ENCODE measurements around the gene ZNF74. TPM values are rescaled to one million over a fixed set of nuclear protein-coding genes. Genes with fewer than 3 reads are reported as not detected.

Gene ZNF74
- total RNA-seq, 4 donors from 2014 or later, result 3.0 to 6.9 (median 4.9) TPM

GRCh38 chr22:20418211-20418788, 24.3 kb downstream of the ZNF74 start:
- Histone ChIP-seq H3K27ac (peak overlapping the region in 2 of 4 donors; percentile 34 to 50), H3K4me1 (peaks cover 0 to 7% of the 10 kb centered on the region in 2 donors), H3K9me3 (no peaks in the 10 kb centered on the region), H3K36me3 (no peaks in the 10 kb centered on the region), H3K4me3 (peak overlapping the region; percentile 40 to 63 (median 46)), H3K27me3 (no peaks in the 10 kb centered on the region)
- intact Hi-C loops (cut with DNase I; ENCODE audit: low total_unique reads), result loop anchor here (5.0 kb wide), 2 partner anchors 39 to 279 kb away; no protein-coding TSS in a partner anchor
- peak; percentile 66 to 71 for DNase-seq
- ATAC-seq, result peak; percentile 78 to 83
- in situ Hi-C loops (cut with MboI; ENCODE audit: low sequenced_read_pairs in 4 of 4), result loop anchor here in 3 of 4 donors (5.0 to 25.0 kb wide), 4 partner anchors 47 to 269 kb away; partner anchors contain the start of gene KLHL22 (in 1 of the 3)
- TF ChIP-seq POLR2A (IDR thresholded peaks at IDR 0.05) (no peak), CTCF (IDR thresholded peaks at IDR 0.05 in 4 of 5, conservative IDR thresholded peaks at IDR 0.05 in 1 of 5) (peak; percentile 64 to 92 (median 88))

- no peak overlapping the region for H3K4me3 ChIP-seq
- H3K4me1 ChIP-seq, result peaks cover 0 to 15% of the 10 kb centered on the region in 2 donors
- H3K27ac ChIP-seq, result no peak overlapping the region
- DNase-seq, result no peak
- H3K9me3 ChIP-seq, result no peaks in the 10 kb centered on the region
- TF ChIP-seq CTCF (IDR thresholded peaks at IDR 0.05 in 4 of 5, conservative IDR thresholded peaks at IDR 0.05 in 1 of 5) (no peak), POLR2A (IDR thresholded peaks at IDR 0.05) (no peak)
- no peak for ATAC-seq
- no peaks in the 10 kb centered on the region for H3K36me3 ChIP-seq
- intact Hi-C loops (cut with DNase I; ENCODE audit: low total_unique reads), result loop anchor here (5.0 kb wide), 2 partner anchors 38 to 278 kb away; no protein-coding TSS in a partner anchor
- no peaks in the 10 kb centered on the region for H3K27me3 ChIP-seq
- in situ Hi-C loops (cut with MboI; ENCODE audit: low sequenced_read_pairs in 4 of 4), result loop anchor here in 3 of 4 donors (5.0 to 25.0 kb wide), 4 partner anchors 45 to 268 kb away; partner anchors contain the start of gene KLHL22 (in 1 of the 3)
Measured at GRCh38 chr22:20419664-20419951, 25.7 kb downstream of the ZNF74 start.

- in situ Hi-C loops (cut with MboI; ENCODE audit: low sequenced_read_pairs in 4 of 4), result loop anchor here in 2 of 4 donors (25.0 kb wide), 1 partner anchor 267 kb away; no protein-coding TSS in a partner anchor
- ATAC-seq, result no peak
Measured at GRCh38 chr22:20420157-20420842, 26.3 kb downstream of the ZNF74 start.

GRCh38 chr22:20421507-20421874, 27.5 kb downstream of the ZNF74 start:
- no peak for TF ChIP-seq CTCF (IDR thresholded peaks at IDR 0.05 in 4 of 5, conservative IDR thresholded peaks at IDR 0.05 in 1 of 5)
- no peak for TF ChIP-seq POLR2A (IDR thresholded peaks at IDR 0.05)
- Histone ChIP-seq H3K4me1 (peaks cover 0 to 15% of the 10 kb centered on the region in 2 donors), H3K4me3 (no peak overlapping the region), H3K27me3 (no peaks in the 10 kb centered on the region), H3K27ac (no peak overlapping the region), H3K9me3 (no peaks in the 10 kb centered on the region), H3K36me3 (no peaks in the 10 kb centered on the region)
- intact Hi-C loops (cut with DNase I; ENCODE audit: low total_unique reads), result loop anchor here (10.0 kb wide), 1 partner anchor 153 kb away; no protein-coding TSS in a partner anchor
- ATAC-seq (no peak), DNase-seq (no peak)
- in situ Hi-C loops (cut with MboI; ENCODE audit: low sequenced_read_pairs in 4 of 4), result loop anchor here in 2 of 4 donors (25.0 kb wide), 1 partner anchor 266 kb away; no protein-coding TSS in a partner anchor

More at GRCh38 chr22:20420157-20420842, 26.3 kb downstream of the ZNF74 start:
- Histone ChIP-seq H3K4me1 (peaks cover 0 to 15% of the 10 kb centered on the region in 2 donors), H3K27me3 (no peaks in the 10 kb centered on the region), H3K9me3 (no peaks in the 10 kb centered on the region), H3K36me3 (no peaks in the 10 kb centered on the region), H3K4me3 (no peak overlapping the region), H3K27ac (no peak overlapping the region)
- peak in 1 of 2 donors; percentile 1 for DNase-seq
- TF ChIP-seq CTCF (IDR thresholded peaks at IDR 0.05 in 4 of 5, conservative IDR thresholded peaks at IDR 0.05 in 1 of 5) (no peak), POLR2A (IDR thresholded peaks at IDR 0.05) (no peak)
- intact Hi-C loops (cut with DNase I; ENCODE audit: low total_unique reads), result loop anchor here (10.0 kb wide), 1 partner anchor 155 kb away; no protein-coding TSS in a partner anchor
